Activated CD8-positive, alpha-beta T cell treated with anti-CD3 and anti-CD28 coated beads for 36 hours (primary cell): ENCODE data around the gene CSNK1A1L. TPM values are rescaled to one million over a fixed set of nuclear protein-coding genes. Genes with fewer than 3 reads are reported as not detected.

ENCODE experiments used
- ATAC-seq: fragments of 200-7000 bp; cut with Tn5 transposase; one replicate; pipeline ENCODE4 v1.10.0; 2021; ENCODE audit warnings: mild to moderate bottlenecking, moderate library complexity
- CTCF ChIA-PET: fragments of 350-600 bp; sonication (Branson Sonifier 250); formaldehyde crosslinking; loops from one replicate; lab custom pipeline; 2021; ENCODE audit warnings: antibody characterized with exemption; lab: Charles Lee
- POLR2A ChIA-PET: fragments of 350-600 bp; sonication (Branson Sonifier 250); formaldehyde crosslinking; loops from one replicate; lab custom pipeline; 2021; ENCODE audit warnings: antibody characterized with exemption; lab: Charles Lee
- DNase-seq: peaks from one replicate; pipeline ENCODE4 v3.0.0-alpha.2; 2020
- H3K27ac Mint-ChIP-seq: one replicate; pipeline ENCODE4 v1.8.0; 2021; ENCODE audit warnings: mild to moderate bottlenecking, mixed read lengths
- H3K27me3 Mint-ChIP-seq: one replicate; pipeline ENCODE4 v1.8.0; 2021; ENCODE audit warnings: mixed read lengths
- H3K36me3 Mint-ChIP-seq: one replicate; pipeline ENCODE4 v1.8.0; 2021; ENCODE audit warnings: low read depth, mixed read lengths
- H3K4me1 Mint-ChIP-seq: one replicate; pipeline ENCODE4 v1.8.0; 2021; ENCODE audit warnings: low read depth, mixed read lengths
- H3K4me3 Mint-ChIP-seq: one replicate; pipeline ENCODE4 v1.8.0; 2021; ENCODE audit warnings: mild to moderate bottlenecking, moderate library complexity, mixed read lengths
- H3K9me3 Mint-ChIP-seq: one replicate; pipeline ENCODE4 v1.8.0; 2021; ENCODE audit warnings: mixed read lengths
- CTCF ChIP-seq: fragments of 200-600 bp; IDR thresholded peaks from one replicate; pipeline ENCODE4 v1.8.0; 2022; ENCODE audit warnings: antibody characterized with exemption, mild to moderate bottlenecking
- intact Hi-C: fragments of 100-400 bp; cut with micrococcal nuclease; formaldehyde crosslinking; loops from one replicate; pipeline ENCODE4 v1.10.0; 2022
- total RNA-seq, 2 experiments: library from RNA; stranded (reverse); gene quantifications; one replicate each; pipeline ENCODE4 v1.2.3, GENCODE V29; 2021

CSNK1A1L gene
- total RNA-seq, 2 experiments from 2014 or later: not detected

- Mint-ChIP-seq H3K27me3 (no peaks in the 10 kb centered on the region), H3K36me3 (no peaks in the 10 kb centered on the region), H3K27ac (no peak overlapping the region), H3K9me3 (no peaks in the 10 kb centered on the region), H3K4me3 (no peak overlapping the region), H3K4me1 (no peaks in the 10 kb centered on the region)
- ATAC-seq (no peak), DNase-seq (no peak)
- TF ChIP-seq CTCF: no peak
- CTCF ChIA-PET: no interaction called here
- intact Hi-C loops: no loop called here
- POLR2A ChIA-PET: no interaction called here
These were observed 37.4 kb upstream of the CSNK1A1L start for GRCh38 chr13:37142877-37143276.

DNA sequence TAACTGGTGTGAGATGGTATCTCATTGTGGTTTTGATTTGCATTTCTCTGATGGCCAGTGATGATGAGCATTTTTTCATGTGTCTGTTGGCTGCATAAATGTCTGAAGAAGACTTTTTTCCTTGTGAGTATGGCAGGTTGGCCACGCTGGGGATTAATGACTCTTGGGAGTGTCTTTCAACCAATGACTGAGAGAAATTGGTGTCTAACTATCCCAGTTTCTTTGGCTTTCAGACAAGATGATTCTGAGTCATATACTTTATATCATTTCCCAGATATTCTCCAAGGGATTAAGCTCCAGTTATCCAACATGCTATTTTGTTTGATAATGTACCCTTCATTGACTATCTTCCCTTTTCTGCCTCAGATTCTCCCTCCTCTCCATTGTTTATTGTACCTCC, 35.5 kb upstream of the CSNK1A1L start:
- Mint-ChIP-seq H3K9me3 (no peaks in the 10 kb centered on the region), H3K4me3 (no peak overlapping the region)
- ATAC-seq: no peak

DNA sequence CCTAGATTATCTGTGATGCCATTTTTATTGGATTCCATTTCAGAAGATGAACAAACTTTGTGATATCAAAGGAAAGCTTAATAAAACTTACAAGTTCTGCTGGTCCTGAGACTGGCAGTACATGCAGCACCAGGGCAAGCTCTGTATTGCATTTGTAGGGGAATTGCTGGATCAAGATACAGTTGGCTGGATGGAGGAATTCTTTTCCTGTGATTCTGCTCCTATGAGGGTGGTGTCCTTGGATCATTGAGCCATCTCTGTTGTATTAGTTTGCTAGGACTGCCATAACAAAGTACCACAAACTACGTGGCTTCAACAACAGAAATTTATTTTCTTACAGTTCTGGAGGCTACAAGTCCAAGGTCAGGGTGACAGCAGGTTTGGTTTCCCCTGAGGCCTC, 33.9 kb upstream of the CSNK1A1L start:
- CTCF ChIA-PET: no interaction called here
- no peaks in the 10 kb centered on the region for H3K27me3 Mint-ChIP-seq
- DNase-seq: no peak
- H3K36me3 Mint-ChIP-seq: no peaks in the 10 kb centered on the region
- H3K4me1 Mint-ChIP-seq: no peaks in the 10 kb centered on the region
- POLR2A ChIA-PET: no interaction called here
- H3K4me3 Mint-ChIP-seq: no peak overlapping the region
- intact Hi-C loops: no loop called here
- ATAC-seq: no peak
- TF ChIP-seq CTCF: no peak
- no peak overlapping the region for H3K27ac Mint-ChIP-seq
- no peaks in the 10 kb centered on the region for H3K9me3 Mint-ChIP-seq

More for the DNA sequence above, 35.5 kb upstream of the CSNK1A1L start:
- no peaks in the 10 kb centered on the region for H3K27me3 Mint-ChIP-seq
- no peak for TF ChIP-seq CTCF
- no peaks in the 10 kb centered on the region for H3K4me1 Mint-ChIP-seq
- DNase-seq: no peak
- H3K36me3 Mint-ChIP-seq: no peaks in the 10 kb centered on the region
- CTCF ChIA-PET: no interaction called here
- H3K27ac Mint-ChIP-seq: no peak overlapping the region
- intact Hi-C loops: no loop called here
- POLR2A ChIA-PET: no interaction called here

DNA sequence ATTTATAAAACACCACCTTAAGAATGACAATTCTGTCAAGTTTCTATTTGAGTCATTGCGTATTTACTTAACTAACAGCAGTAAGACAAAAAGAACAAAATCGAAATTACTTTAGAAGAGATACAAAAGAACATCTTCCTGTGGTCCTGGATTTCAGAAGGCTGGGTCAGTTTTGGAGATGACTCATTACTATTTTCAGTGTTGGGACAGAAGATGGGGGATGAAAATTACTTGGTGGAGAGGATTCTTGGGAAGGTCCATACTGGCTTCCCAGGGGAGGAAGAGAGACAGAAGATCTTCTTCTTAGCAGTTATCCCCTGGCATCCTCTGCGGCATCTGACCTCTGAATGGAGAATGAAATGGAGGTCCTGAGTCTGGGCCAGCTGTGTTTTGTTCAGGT, 33.5 kb upstream of the CSNK1A1L start:
- CTCF ChIA-PET: no interaction called here
- Mint-ChIP-seq H3K27me3 (no peaks in the 10 kb centered on the region), H3K9me3 (no peaks in the 10 kb centered on the region), H3K4me1 (no peaks in the 10 kb centered on the region), H3K27ac (no peak overlapping the region), H3K36me3 (no peaks in the 10 kb centered on the region), H3K4me3 (no peak overlapping the region)
- POLR2A ChIA-PET: no interaction called here
- ATAC-seq: no peak
- TF ChIP-seq CTCF: no peak
- intact Hi-C loops: no loop called here
- no peak for DNase-seq

DNA sequence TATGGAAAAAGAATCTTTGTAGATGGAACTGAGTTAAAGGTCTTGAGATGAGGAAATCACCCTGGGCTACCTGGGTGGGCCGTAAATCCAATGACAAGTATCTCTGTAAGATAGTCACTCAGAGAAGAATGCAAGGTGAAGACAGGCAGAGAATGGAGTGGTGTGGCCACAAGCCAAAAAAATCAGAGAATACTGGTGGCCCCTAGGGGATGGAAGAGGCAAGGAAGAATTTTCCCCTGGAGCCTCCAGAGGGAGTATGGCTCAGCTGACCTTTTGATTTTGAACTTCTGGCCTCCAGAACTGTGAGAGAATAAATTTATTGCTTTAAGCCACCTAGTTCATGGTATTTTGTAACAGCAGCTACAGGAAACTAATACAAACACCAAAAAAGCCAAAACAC, 32.7 kb upstream of the CSNK1A1L start:
- H3K4me3 Mint-ChIP-seq: no peak overlapping the region
- intact Hi-C loops: no loop called here
- no peak overlapping the region for H3K27ac Mint-ChIP-seq
- no peak for ATAC-seq
- DNase-seq: no peak
- POLR2A ChIA-PET: no interaction called here
- H3K9me3 Mint-ChIP-seq: no peaks in the 10 kb centered on the region
- no peaks in the 10 kb centered on the region for H3K36me3 Mint-ChIP-seq
- CTCF ChIA-PET: no interaction called here
- no peaks in the 10 kb centered on the region for H3K4me1 Mint-ChIP-seq
- no peaks in the 10 kb centered on the region for H3K27me3 Mint-ChIP-seq
- TF ChIP-seq CTCF: no peak
